B cell (primary cell): ENCODE data around the gene MXRA5.

Source experiments
- EZH2 ChIP-seq: IDR thresholded peaks from 2 replicates; pipeline ENCODE4 v1.6.1; 2012; ENCODE audit warnings: borderline replicate concordance, low read depth, mild to moderate bottlenecking, moderate library complexity, low read length; ENCODE audit not compliant: insufficient read depth, poor library complexity, severe bottlenecking
- TF ChIP-seq, protein P1 (sequence below): fragments of 200-600 bp; IDR thresholded peaks from one replicate; pipeline ENCODE4 v1.8.0; 2022; ENCODE audit warnings: antibody characterized with exemption, mild to moderate bottlenecking

DNA sequence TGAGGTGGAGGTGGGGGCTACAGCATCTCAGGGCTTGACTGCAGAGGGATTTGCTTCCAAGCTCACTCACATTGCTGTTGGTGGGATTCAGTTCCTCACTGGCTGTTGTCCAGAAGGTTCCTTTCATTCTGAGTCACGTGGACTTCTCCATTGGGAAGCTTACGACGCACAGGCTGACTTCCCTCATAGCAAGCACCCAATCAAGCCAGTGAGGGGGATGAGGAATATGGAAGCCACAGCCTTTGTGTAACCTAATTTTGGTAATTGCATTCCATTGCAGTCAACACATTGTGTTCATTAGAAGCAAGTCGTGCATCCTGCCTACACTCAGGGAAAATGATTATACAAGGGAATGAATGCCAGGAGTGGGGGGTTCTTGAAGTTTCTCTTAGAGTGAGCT is 32.7 kb upstream of the MXRA5 start:
- TF ChIP-seq, protein P1, sequence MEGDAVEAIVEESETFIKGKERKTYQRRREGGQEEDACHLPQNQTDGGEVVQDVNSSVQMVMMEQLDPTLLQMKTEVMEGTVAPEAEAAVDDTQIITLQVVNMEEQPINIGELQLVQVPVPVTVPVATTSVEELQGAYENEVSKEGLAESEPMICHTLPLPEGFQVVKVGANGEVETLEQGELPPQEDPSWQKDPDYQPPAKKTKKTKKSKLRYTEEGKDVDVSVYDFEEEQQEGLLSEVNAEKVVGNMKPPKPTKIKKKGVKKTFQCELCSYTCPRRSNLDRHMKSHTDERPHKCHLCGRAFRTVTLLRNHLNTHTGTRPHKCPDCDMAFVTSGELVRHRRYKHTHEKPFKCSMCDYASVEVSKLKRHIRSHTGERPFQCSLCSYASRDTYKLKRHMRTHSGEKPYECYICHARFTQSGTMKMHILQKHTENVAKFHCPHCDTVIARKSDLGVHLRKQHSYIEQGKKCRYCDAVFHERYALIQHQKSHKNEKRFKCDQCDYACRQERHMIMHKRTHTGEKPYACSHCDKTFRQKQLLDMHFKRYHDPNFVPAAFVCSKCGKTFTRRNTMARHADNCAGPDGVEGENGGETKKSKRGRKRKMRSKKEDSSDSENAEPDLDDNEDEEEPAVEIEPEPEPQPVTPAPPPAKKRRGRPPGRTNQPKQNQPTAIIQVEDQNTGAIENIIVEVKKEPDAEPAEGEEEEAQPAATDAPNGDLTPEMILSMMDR: no peak
- no peak for TF ChIP-seq EZH2
